DMS114 treated with DMSO at 0.1 percent for 48 hours (cell line): ENCODE results near the gene PANX3.
A peak's percentile ranks its signal among the peaks of the same experiment; 100 is the strongest.

ENCODE experiments used
- DNase-seq: peaks from one replicate; lab custom pipeline; 2025; ENCODE audit not compliant: unreplicated experiment; lab: John Stamatoyannopoulos, UW

The PANX3 gene

DNA sequence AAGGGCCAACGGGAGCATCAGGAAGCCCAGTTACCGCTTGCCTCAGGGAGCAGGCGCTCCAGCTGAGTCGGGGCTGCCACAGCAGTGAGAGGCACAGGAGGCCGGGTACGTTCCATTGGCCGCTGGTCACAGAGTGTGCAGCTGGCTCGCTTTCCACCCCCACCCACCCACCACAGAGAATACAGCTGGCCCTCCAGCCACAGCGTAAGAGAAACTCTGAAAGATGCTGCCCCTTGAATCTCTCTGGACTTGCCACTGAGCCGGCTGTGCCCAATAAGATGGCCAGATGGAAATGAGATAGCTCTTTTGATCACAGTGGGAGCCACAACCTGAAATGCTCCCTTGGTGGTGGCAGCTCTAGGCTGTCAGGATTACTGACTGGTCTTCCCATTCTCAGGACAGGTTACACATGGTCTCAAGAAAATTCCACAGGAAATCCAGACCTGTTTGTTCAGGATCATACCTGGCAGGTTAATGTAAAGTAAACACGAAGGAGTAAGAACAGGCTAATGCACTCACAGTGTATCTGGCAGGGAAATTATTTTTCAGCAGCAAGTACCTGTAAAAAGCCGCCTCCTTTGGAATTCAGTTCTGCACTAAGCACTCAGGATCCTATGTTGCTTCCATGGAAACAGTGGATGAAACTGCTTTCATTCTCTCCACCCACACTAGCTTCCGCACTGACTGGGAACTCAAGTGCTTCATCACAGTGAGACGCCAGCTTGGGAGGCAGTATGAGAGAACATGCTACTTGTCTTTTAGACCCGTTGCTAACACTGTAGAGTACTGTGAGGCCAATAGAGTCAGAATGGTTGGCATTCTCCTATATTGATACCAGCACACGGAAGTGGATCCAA lies 45.8 kb downstream of the PANX3 start:
- DNase-seq = no peak

DNA sequence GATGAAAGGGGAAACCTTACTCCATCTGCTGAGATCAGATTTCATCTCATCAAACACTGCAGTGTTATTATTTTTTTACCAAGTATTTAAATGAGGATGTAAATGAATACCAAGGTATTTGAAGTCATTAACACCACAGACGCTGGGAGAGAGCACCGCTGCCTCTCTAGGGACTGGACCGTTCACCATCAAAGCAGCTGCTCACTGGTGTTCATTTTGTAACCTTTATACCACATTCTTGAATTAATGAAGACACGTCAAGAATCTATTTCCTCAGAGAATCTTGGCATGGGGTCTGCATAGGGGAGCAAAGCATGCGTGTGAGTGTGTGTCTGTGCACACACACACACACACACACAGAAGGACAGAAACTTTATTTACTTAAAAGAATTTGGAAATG lies 46.7 kb downstream of the PANX3 start:
- DNase-seq = no peak

DNA sequence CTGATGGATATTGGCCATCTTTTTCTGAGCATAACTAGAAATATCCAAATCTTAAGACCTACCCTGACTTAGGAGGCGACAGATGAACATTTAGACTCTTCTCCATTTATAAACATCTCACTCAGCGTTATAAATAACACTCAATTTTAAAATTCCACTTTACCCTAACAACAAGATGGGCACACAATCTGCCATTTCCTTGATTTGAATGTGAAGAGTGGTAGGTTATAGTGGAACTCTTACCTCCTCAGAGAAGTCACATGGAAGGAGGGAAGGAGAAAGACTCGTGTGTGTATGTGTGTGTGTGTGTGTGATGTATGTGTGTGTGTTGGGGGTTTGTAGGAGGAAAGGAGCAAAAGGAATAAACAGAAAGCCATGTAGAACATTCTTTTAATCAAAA lies 47.3 kb downstream of the PANX3 start:
- no peak for DNase-seq

DNA sequence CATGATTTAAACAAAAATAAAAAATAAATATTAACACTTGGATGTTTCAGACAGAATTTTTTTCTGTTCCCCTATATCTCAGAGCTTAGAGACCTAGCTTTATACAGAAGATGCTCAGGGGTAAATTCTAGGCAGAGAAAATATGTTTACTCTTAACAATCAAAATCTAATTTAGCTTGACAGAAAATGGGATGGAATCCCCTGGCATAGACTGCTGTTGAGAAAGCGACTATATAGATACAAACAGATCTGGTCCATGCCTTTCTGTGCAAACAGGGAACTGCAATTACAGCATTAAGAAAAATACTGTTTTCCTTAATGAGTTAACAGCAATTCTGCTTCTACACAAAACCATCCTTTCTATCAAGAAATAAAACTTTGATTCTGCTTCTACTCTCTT lies 47.8 kb downstream of the PANX3 start:
- no peak for DNase-seq

DNA sequence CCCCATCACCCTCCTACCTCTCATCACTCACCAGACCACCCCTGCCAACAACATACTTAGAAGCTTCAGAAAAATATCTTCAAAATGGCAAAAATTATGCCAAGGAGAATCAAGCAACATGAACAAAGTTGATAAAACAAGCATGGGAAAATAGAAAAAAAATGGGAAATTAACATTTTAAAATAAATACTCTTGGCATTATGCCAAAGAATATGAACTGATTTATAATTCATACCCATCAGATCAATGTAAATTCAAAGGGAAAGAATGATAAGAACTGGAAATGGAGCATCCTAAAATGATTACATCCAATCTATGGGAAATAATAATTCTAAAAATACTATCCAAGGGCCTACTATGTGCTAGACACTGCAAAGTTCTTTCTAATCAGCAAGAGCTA lies 50.3 kb downstream of the PANX3 start:
- DNase-seq = no peak

DNA sequence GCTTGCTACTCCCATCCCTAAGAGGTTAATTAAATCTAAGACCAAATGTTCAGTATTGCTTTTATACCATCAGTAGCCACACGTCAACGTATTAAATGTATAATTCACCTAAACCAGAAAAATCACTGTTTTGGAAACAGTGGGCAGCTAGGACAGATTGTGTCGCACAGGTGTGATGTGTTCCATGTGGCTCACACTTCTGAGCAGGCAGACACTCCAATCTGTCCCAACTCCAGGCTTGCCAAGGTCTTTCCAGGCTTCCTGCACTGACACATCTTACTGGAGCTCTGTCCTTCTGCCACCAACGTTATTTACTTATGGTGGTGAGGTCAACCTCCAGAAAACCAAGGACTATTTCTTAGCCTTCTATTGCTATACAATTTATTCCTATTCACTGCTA lies 50.9 kb downstream of the PANX3 start:
- DNase-seq = no peak

DNA sequence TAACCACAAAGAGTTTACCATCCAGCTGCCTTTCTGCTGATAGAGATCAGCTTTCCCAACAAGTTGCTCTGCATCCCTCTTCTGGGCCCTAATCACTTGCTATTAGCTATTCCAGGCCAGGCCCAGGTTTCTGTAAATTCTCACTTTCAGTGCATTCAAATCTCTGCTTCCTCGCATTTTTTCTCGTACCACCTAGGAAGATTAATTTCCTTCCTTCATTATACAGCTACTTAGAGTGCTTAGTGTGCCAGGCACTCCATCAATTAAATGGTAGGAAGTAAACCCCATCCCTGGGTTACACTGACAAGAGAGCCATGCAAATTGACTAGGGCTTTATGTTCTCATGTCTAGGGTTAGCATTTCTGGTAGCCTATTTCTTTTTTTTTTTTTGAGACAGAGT lies 52.6 kb downstream of the PANX3 start:
- DNase-seq = no peak

DNA sequence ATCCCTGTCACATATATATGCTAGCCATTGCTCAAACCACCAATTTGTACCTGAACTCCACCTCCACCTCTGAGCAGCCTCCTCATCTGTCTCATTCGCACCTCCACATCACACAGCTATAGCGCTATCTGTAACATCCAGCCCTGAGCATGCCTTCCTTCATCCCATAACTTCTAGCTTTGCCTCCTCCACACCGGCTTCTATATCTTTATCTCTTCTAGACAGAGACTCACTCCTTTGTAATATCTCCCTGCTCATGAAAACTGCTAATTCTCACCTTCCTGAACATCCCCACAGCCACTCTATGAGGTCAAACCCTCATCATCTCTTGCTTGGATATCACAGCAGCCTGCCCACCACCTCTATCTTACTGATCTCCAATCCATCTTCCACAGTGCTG lies 56.4 kb downstream of the PANX3 start:
- DNase-seq = no peak

DNA sequence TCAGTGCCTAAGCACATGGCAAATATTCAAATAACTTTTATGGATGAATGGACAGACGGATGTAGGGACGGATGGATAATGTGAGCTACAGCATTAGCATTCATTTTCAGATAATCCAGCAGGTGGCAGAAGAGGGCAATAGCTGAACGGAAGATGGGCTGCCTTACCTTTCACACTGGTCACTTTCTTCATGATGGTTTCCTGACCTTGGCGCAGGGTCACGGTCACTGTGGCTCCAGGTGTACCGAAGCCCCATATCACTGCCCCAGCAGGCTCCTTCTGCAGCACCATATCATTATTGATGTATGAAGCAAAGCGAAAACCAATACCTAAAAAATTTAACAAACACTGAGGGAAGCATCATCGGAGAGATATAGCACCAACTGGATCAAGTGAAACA lies 58.0 kb downstream of the PANX3 start:
- peak; percentile 22 for DNase-seq
